G401 (cell line): Measurements from ENCODE around the gene ZBTB44. TPM values are rescaled to one million over a fixed set of nuclear protein-coding genes. Genes with fewer than 3 reads are reported as not detected.
"Not testable (repeated sequence)": the region's sequence is repeated elsewhere in the genome, so short reads cannot be mapped to it uniquely, and the experiment has no call there.

Experiments used
- DNase-seq: peaks from one replicate; pipeline ENCODE4 v3.0.0-alpha.2; 2015; ENCODE audit warnings: low spot score
- in situ Hi-C: cut with HindIII; loops from 2 replicates; pipeline ENCODE4 v1.10.0; 2016; ENCODE audit warnings: low sequenced_read_pairs, mixed read lengths
- total RNA-seq: library from RNA; depleted of rRNA; stranded (reverse); fragments of >200 nt; shearing (Covaris generic); gene quantifications from 2 replicates; pipeline ENCODE4 v1.2.3, GENCODE V29; 2014

The ZBTB44 gene
- total RNA-seq, 1 experiment from 2014 or later = 25.5 TPM

DNA sequence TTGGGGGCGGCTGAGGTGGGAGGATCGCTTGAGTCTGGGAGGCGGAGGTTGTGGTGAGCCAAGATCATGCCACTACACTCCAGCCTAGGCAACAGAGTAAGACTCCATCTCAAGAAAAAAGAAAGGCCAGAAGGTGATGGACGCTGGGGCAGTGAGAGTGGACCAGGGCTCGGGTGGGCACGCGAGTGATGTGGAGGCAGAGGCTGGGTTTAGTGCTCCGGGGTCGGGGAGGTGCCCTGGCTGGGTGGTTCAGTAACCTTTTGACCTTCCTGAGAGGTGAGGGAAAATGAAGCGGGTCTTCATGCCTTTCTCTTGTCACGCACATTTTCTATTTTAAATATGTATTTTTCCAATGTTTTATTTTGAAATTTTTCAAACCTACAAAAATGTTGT, 110.0 kb downstream of the ZBTB44 start:
- no peak for DNase-seq
- in situ Hi-C loops = no loop called here

DNA sequence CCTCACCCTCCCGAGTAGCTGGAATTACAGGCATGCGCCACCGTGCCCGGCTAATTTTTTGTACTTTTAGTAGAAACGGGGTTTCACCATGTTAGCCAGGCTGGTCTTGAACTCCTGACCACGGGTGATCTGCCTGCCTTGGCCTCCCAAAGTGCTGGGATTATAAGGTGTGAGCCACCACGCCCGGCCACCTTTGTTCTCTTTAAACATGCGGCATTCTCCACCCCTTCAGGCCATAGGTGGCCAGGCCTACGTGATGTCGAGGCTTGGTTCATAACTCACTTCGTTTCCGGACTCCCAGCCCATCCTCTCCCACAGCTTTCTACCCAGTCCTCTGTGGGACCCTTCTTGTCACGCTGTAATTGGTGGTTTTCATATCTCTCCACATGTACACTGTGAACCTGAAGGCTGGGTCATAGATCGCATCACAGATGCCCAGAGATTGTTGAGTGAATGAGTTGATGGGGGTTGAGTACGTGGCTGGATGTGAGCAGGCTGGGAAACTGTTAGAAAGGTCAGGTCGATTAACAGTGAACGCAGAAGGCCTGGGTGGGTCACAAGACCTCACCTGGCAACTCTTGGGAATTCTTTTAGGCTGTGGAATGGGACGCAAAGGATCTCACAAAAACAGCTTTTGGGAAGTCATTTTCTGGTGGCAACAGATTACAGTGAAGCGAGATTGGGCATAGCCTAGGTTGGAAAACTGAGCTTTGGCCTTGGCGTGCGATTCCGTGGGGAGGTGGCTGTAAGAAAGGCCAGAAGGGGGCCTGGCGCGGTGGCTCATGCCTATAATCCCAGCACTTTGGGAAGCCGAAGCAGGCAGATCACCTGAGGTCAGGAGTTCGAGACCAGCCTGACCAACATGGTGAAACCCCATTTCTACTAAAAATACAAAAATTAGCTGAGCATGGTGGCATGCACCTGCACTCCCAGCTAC, 110.7 kb downstream of the ZBTB44 start:
- in situ Hi-C loops = no loop called here
- no peak for DNase-seq

DNA sequence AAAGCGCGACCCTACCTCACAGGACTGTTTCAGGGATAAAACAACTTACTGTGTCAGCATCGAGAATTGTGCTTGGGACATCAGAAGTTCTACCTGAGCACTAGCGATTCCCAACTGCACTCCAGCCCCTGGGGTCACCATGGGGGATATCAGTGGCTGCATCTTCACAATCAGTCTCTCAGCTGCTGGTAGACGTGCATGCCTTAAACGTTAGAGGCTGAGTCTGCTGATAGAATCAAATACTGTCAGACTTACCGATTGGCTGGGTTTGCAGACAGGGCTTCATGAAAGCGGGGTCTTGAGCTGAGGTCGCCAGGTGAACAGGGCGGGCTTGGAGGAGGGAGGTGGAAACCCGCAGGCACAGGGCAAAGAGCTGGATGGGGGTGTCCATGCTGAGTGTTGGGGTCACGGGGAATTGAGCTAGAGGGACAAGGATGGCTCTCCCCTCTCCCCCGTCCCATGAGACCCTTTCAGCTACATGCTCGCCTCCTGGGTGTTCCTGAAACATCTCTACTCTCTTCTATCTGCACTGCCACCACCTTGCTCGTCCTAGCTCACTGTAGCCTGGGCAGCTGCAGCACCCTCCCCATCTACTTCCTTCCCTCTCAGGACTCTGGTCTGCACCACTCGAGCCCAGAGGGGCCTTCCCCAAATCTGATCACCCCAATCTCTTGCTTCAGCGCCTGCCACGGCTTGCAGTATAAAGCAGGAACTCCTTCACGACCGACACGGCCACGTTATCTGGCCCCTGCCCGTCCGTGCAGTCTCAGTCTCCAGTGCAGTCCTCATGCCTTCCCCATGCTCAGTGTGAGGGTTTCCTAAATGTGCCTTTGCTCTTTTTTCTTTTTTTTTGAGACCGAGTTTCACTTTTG, 111.7 kb downstream of the ZBTB44 start:
- DNase-seq = no peak
- in situ Hi-C loops = no loop called here

DNA sequence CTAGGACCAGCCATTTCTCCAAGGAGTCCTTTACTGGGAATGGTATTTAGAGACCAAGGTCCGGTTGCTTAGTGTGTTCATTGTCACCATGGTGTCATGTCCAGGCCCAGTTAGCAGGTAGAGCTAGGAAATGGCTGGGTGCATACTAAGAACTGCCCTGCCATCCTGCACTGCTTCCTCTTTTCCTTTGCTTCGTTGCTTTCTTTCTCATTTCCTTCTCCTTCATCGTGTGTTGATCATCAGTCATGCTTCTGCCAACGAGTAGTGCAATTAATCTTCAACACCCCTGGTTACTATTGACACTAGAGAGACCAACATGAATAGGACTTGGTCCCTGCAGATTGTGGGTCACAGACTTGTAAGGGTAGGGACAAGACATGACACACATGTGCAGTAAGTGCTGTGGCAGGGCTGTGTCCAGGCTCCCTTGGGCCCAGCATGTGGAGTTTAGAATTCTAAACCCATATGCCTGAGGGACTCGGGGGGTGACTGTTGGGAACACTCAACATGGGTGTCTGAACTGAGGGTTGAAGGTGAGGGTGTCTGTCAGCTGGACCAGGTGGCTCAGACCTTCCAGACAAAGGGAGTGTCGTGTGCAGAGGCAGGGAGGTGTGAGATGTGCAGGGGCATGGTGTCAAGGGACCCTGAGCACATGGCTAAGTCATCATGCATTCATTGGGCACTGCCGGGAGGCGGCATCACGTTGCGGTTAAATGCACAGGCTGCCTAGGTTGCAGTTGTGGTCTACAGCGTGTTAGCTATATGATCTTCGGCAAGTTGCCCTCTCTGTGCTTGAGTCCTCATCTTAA, 112.5 kb downstream of the ZBTB44 start:
- in situ Hi-C loops = no loop called here
- no peak for DNase-seq

DNA sequence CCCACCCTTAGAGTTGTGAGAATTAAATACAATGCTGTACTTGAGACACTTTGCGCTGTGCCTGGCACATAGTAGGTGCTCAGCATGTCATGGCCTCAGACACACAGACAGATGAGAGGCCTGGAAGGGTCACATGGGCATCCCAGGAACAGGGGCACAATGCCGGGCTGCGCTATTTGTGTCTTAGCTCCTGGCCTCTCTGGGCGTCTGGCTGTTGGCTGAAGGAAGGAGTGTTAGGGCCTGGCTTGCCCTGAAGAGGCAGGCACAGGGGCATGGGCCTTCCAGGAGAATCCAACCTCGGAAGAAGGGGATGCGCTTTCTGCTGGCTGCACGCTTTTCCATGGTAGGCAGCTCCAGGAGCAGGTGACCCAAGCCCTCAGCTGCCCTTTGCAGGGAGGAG, 113.7 kb downstream of the ZBTB44 start:
- DNase-seq = no peak
- in situ Hi-C loops = no loop called here

DNA sequence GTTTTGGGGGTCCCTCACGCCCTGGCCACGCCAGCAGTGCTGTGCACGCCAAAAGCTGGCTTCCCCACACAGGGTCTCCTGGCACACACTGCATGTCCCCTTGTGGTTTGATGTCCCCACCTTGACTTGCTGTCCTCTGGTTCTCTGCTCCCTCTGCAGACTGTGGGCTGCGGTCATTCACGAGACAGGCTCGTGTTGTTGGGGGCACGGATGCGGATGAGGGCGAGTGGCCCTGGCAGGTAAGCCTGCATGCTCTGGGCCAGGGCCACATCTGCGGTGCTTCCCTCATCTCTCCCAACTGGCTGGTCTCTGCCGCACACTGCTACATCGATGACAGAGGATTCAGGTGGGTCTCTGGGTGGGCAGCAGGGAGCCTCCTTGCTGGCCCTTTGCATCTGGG, 114.9 kb downstream of the ZBTB44 start:
- in situ Hi-C loops = no loop called here
- no peak for DNase-seq

DNA sequence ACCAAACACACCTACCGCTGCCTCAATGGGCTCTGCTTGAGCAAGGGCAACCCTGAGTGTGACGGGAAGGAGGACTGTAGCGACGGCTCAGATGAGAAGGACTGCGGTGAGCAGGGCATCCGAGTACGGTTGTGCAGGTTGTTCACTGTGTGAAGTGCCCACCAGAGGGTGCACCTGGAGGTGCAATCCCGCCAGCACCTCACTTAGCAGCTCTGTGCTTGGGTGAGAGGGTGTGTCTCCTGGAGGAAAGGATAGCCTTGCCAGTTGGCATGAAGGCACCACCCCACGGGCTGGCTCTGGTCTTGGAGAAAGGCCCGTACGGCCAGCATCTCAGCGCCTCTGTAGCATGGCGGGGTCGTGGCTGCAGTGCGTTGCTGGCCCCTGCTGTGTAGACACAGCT, 115.8 kb downstream of the ZBTB44 start:
- in situ Hi-C loops = no loop called here
- DNase-seq = no peak

DNA sequence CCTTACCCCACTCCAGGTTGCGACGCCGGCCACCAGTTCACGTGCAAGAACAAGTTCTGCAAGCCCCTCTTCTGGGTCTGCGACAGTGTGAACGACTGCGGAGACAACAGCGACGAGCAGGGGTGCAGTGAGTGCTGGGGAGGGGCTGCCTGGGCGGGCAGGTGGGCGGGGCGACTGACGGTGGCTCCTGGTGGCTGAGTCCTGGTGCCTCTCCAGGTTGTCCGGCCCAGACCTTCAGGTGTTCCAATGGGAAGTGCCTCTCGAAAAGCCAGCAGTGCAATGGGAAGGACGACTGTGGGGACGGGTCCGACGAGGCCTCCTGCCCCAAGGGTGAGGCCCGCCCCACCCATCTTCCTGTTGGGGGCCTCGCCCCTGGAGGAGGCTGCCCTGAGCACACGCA, 116.4 kb downstream of the ZBTB44 start:
- in situ Hi-C loops = no loop called here

DNA sequence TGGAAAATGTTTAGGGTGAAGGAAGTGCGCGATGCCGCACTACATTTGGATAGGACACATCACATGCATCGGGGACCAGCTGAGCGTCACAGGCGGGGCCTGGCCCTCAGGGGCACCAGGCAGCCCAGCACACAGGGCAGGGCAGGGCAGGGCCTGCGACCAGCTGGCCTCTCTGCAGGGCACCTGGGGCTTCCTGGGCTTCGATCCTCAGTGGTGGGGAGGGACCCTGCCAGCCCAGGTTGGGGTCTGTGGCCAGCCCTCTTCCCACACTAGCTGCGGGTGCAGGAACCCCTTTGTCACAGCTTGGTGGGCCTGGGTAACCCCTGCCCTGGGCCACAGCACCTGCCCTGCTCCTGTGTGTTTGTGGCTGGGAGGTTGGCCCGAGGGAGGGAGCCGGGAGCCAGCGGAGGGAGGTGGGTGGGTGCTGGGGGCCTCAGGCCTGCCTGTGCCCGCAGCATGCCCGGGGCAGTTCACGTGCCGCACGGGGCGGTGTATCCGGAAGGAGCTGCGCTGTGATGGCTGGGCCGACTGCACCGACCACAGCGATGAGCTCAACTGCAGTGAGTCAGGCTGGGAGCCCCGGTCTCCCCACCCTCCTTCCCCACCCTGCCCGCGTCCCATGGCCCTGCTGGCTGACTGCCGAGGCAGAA, 117.2 kb downstream of the ZBTB44 start:
- in situ Hi-C loops = no loop called here
- no peak for DNase-seq

More for the DNA sequence above, 116.4 kb downstream of the ZBTB44 start:
- DNase-seq = no peak

DNA sequence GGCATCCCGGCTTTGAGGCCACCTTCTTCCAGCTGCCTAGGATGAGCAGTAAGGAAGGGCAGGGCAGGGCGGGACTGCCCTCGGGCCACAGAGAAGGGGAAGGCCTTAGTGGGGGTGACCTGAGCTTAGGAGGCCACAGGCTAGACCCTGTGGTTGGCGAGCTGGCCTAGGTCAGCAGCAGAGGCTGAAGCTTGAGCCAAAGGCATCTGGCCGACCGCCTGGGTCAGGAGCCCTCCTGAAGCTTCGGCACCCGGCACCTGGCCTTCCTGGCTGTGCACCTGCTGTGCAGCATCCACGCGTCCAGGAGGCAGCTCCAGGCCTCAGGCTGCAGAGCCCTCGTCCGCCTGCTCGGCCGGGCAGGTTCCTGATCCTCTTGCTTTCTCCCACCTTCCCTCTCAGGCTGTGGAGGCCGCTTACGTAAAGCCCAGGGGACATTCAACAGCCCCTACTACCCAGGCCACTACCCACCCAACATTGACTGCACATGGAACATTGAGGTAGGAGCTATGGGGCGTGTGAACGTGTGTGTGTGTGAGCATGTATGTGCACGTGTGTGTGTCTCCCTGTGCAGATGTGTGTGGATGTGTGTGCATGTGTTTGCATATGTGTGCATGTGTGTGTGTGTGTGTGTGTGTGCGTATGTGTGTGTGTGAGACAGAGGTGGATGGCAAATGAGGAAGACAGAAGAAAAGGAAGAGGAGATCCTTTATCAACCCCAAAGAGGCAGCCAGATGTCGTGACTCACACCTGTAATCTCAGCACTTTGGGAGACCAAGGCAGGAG, 120.3 kb downstream of the ZBTB44 start:
- in situ Hi-C loops = no loop called here
- no peak for DNase-seq

DNA sequence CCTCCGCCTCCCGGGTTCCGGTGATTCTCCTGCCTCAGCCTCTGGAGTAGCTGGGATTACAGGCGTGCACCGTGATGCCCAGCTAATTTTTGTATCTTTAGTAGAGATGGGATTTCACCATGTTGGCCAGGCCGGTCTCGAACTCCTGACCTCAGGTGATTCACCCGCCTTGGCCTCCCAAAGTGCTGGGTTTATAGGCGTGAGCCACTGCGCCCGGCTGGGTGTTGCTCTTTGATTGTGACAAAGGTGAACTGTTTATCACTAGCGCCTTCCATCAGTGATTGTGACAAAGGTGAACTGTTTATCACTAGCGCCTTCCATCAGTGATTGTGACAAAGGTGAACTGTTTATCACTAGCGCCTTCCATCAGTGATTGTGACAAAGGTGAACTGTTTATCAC, 121.2 kb downstream of the ZBTB44 start:
- DNase-seq, in situ Hi-C loops: not testable (repeated sequence)

DNA sequence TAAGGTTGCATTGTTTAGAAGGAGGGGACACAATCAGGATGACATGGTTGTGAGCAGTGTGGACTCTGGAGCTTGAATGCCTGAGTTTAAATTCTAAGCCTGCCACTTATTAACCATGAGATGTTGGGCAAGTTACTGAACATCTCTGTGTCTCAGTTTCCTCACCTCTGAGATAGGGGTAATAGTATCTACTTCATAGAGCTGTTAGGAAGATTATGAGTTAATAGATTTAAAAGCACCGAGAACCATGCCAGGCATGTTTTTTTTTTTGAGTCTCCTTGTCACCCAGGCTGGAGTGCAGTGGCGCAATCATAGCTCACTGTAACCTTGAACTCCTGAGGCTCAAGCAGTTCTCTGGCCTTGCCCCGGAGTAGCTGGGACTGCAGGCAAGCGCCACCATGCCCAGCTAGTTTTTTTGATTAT, 121.9 kb downstream of the ZBTB44 start:
- in situ Hi-C loops = no loop called here
- no peak for DNase-seq

DNA sequence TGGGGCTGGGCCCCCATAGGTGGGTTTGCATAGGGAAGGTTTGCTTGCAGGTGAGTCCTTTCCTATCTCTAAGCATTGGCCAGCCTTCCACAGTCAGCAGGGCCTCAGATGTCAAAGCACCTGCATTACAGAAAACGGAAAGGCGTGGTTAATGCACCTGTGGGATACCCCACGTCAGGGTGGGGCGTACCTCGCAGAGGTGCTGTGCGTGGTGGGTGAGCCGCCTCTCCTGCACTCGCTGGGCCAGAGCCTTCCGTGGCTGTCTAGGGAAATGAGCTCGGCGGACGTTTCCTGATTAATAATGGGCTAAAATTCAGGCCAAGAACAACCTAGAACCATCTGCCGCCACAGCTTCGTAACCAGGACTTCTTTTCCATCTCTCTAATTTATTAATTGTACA, 122.8 kb downstream of the ZBTB44 start:
- DNase-seq = no peak
- in situ Hi-C loops = no loop called here

DNA sequence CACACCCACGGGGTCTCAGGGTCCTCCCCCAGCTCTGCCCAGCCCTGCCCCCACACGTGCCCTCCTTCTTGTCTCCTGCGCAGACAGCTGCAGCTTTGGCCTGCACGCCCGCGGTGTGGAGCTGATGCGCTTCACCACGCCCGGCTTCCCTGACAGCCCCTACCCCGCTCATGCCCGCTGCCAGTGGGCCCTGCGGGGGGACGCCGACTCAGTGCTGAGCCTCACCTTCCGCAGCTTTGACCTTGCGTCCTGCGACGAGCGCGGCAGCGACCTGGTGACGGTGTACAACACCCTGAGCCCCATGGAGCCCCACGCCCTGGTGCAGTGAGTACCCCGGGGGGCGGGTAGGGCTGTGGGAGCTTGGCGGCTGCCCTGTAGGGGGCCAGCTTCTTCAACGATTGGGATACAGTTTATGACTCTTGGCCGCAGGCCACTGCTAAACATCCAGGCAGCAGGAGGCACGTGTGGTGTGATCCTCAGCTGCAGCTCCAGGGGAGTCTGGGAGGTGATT, 124.3 kb downstream of the ZBTB44 start:
- DNase-seq = no peak
- in situ Hi-C loops = no loop called here

DNA sequence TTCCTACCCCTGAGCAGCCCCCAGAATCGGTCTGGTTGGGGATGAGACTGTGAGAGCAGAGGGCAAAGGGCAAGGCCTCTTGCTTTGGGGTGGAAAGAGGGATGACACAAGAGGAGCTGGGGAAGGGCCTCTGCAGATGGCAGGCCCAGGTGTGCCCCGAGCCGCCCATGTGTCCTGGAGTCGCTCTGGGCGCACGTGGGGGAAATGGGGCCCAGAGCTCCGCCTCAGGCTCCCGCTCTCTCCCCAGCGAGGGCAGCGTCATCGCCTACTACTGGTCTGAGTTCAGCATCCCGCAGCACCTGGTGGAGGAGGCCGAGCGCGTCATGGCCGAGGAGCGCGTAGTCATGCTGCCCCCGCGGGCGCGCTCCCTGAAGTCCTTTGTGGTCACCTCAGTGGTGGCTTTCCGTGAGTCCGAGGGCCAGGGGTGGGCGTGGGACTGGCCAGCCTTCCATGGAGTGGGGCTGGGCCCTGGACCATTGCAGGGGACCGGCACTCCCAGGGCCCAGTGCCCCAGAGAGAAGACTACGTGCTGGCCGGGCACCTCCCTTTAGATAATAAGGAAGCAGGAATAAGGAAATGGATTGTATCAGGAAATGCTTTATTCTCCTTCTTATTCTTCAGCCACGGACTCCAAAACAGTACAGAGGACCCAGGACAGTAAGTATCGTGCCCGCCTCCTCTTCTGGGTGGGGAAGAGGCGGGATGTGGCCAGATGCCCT, 125.1 kb downstream of the ZBTB44 start:
- no peak for DNase-seq
- in situ Hi-C loops = no loop called here

DNA sequence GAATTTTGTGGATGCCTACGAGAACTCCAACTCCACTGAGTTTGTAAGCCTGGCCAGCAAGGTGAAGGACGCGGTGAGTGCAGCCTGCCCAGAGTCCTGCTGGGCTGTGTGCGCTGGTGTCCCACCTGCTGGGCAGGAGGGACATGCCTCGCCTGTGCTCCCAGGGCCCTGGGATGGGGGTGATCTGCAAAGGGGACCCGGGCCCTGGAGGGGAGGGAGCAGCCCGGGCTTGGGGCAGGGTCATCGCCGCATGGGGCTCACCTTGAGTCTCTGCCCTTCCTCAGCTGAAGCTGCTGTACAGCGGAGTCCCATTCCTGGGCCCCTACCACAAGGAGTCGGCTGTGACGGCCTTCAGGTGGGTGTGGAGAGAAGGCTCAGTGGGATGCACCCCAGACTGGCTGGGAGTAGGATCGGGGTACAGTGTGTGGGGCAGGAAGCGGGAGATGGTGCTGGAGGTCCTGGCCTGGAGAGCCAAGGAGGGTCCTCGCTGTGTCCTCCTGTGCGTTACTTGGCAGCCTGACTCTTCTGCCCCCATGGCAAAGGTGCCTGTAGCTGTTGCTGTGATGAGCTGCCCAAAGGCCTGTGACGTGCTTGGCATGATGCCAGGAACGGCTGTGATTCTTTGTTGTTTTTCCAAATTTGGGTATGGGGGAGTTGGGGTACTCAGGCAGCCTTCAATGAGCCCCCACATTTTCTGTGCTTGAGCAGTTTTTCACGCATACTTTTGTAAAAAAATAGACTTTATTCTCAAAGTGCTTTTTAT, 126.0 kb downstream of the ZBTB44 start:
- in situ Hi-C loops = no loop called here
- DNase-seq = no peak

DNA sequence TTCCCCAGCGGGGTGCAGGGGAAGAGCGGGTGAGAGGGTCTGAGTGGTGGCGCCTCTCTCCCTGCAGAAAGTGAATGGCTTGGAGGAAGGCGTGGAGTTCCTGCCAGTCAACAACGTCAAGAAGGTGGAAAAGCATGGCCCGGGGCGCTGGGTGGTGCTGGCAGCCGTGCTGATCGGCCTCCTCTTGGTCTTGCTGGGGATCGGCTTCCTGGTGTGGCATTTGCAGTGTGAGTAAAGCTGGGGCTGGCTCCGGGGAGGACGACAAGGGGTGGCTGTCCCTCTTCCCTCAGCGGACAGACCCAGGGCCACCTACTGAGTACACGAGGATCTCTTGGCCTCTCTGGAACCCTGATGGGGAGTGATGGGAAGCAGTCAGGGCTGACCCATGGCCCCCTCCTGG, 126.7 kb downstream of the ZBTB44 start:
- in situ Hi-C loops = no loop called here
- DNase-seq = no peak
